Activated B cell treated with CpG ODN at 0.5 μM for 24 hours (primary cell): ENCODE results near the gene MCHR1. TPM values are rescaled to one million over a fixed set of nuclear protein-coding genes. Genes with fewer than 3 reads are reported as not detected.
"Not testable (repeated sequence)": the region's sequence is repeated elsewhere in the genome, so short reads cannot be mapped to it uniquely, and the experiment has no call there.

Experiments used
- ATAC-seq: fragments of 200-7000 bp; cut with Tn5 transposase; one replicate; pipeline ENCODE4 v1.10.0; 2021; ENCODE audit warnings: low read depth, mild to moderate bottlenecking, moderate library complexity
- CTCF ChIA-PET: fragments of 350-600 bp; sonication (Branson Sonifier 250); formaldehyde crosslinking; loops from one replicate; lab custom pipeline; 2021; ENCODE audit warnings: antibody characterized with exemption; lab: Charles Lee
- POLR2A ChIA-PET: fragments of 350-600 bp; sonication (Branson Sonifier 250); formaldehyde crosslinking; loops from one replicate; lab custom pipeline; 2021; ENCODE audit warnings: antibody characterized with exemption; lab: Charles Lee
- DNase-seq: peaks from one replicate; pipeline ENCODE4 v3.0.0; 2022
- H3K27ac Mint-ChIP-seq: one replicate; pipeline ENCODE4 v1.8.0; 2020; ENCODE audit warnings: mixed read lengths
- H3K27me3 Mint-ChIP-seq: one replicate; pipeline ENCODE4 v1.8.0; 2021; ENCODE audit warnings: mixed read lengths
- H3K36me3 Mint-ChIP-seq: one replicate; pipeline ENCODE4 v1.8.0; 2021; ENCODE audit warnings: low read depth, mixed read lengths
- H3K4me1 Mint-ChIP-seq: one replicate; pipeline ENCODE4 v1.8.0; 2021; ENCODE audit warnings: mixed read lengths
- H3K4me3 Mint-ChIP-seq: one replicate; pipeline ENCODE4 v1.8.0; 2020; ENCODE audit warnings: mild to moderate bottlenecking, mixed read lengths
- H3K9me3 Mint-ChIP-seq: one replicate; pipeline ENCODE4 v1.8.0; 2020; ENCODE audit warnings: mixed read lengths
- CTCF ChIP-seq: fragments of 200-600 bp; IDR thresholded peaks from one replicate; pipeline ENCODE4 v1.8.0; 2022; ENCODE audit warnings: antibody characterized with exemption, mild to moderate bottlenecking
- intact Hi-C: fragments of 100-400 bp; cut with micrococcal nuclease; formaldehyde crosslinking; loops from one replicate; pipeline ENCODE4 v1.15.1; 2024
- total RNA-seq: library from RNA; stranded (reverse); gene quantifications from 2 replicates; pipeline ENCODE4 v1.2.3, GENCODE V29; 2022

MCHR1 gene
- total RNA-seq, 1 donor from 2014 or later: not detected

DNA sequence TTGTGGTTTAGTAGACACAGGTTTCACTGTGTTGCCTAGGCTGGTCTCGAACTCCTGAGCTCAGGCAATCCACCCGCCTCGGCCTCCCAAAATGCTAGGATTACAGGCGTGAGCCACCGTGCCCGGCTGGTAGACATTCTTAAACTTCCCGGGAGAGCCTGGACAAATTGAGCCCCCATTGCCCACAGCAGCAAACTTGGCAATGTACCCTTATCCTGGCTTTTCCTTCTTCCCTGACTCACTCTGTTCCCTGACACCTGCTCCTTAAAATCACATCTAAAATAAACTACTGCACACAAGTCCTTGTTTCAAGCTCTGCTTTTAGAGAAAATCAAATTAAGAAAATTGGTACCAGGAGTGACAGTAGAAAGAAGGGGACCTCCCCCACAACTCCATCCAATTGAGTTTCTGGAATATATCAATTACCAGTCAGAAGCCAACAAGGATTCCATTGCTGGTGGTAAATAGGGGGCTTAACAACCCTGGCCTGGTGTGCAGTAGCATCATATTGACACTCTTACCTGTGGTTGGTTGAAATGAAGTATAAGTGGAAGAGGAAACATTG lies 7.4 kb upstream of the MCHR1 start:
- no peak for DNase-seq
- H3K36me3 Mint-ChIP-seq: no peaks in the 10 kb centered on the region
- no peak overlapping the region for H3K27ac Mint-ChIP-seq
- no peak for ATAC-seq
- CTCF ChIA-PET: no interaction called here
- TF ChIP-seq CTCF: no peak
- no peak overlapping the region for H3K4me3 Mint-ChIP-seq
- no peaks in the 10 kb centered on the region for H3K9me3 Mint-ChIP-seq
- POLR2A ChIA-PET: no interaction called here
- no peaks in the 10 kb centered on the region for H3K4me1 Mint-ChIP-seq
- H3K27me3 Mint-ChIP-seq: no peaks in the 10 kb centered on the region
- intact Hi-C loops: no loop called here

GRCh38 chr22:40673017-40673416 lies 6.3 kb upstream of the MCHR1 start:
- H3K27me3 Mint-ChIP-seq: no peaks in the 10 kb centered on the region
- TF ChIP-seq CTCF: no peak
- H3K36me3 Mint-ChIP-seq: no peaks in the 10 kb centered on the region
- ChIA-PET POLR2A (no interaction called here), CTCF (no interaction called here)
- DNase-seq: no peak
- H3K9me3 Mint-ChIP-seq: no peaks in the 10 kb centered on the region
- no peaks in the 10 kb centered on the region for H3K4me1 Mint-ChIP-seq
- intact Hi-C loops: no loop called here
- H3K27ac Mint-ChIP-seq: no peak overlapping the region
- H3K4me3 Mint-ChIP-seq: no peak overlapping the region
- no peak for ATAC-seq

- ChIA-PET CTCF (no interaction called here), POLR2A (no interaction called here)
- no peak overlapping the region for H3K4me3 Mint-ChIP-seq
- no peak for TF ChIP-seq CTCF
- intact Hi-C loops: no loop called here
- DNase-seq (no peak), ATAC-seq (no peak)
- H3K27me3 Mint-ChIP-seq: peaks cover 3% of the 10 kb centered on the region
- no peaks in the 10 kb centered on the region for H3K4me1 Mint-ChIP-seq
- H3K27ac Mint-ChIP-seq: no peak overlapping the region
- H3K36me3 Mint-ChIP-seq: no peaks in the 10 kb centered on the region
- no peaks in the 10 kb centered on the region for H3K9me3 Mint-ChIP-seq
Measured at GRCh38 chr22:40674274-40674673, 5.0 kb upstream of the MCHR1 start.

GRCh38 chr22:40676166-40676565 lies 3.1 kb upstream of the MCHR1 start:
- ATAC-seq, H3K4me1 Mint-ChIP-seq, H3K9me3 Mint-ChIP-seq, CTCF ChIA-PET, DNase-seq, H3K27ac Mint-ChIP-seq, H3K4me3 Mint-ChIP-seq, H3K36me3 Mint-ChIP-seq, intact Hi-C loops: not testable (repeated sequence)
- H3K27me3 Mint-ChIP-seq: peaks cover 19% of the 10 kb centered on the region
- POLR2A ChIA-PET: interaction anchor here (0.7 kb wide), 1 partner anchor 182 kb away, joined by 5 read pairs; no protein-coding TSS in a partner anchor

GRCh38 chr22:40676644-40677043 lies 2.6 kb upstream of the MCHR1 start:
- intact Hi-C loops: no loop called here
- POLR2A ChIA-PET: interaction anchor here (0.7 kb wide), 1 partner anchor 183 kb away, joined by 5 read pairs; no protein-coding TSS in a partner anchor
- DNase-seq (no peak), ATAC-seq (no peak)
- no peak overlapping the region for H3K27ac Mint-ChIP-seq
- CTCF ChIA-PET: no interaction called here
- H3K4me1 Mint-ChIP-seq: no peaks in the 10 kb centered on the region
- H3K36me3 Mint-ChIP-seq: no peaks in the 10 kb centered on the region
- no peaks in the 10 kb centered on the region for H3K9me3 Mint-ChIP-seq
- H3K4me3 Mint-ChIP-seq: no peak overlapping the region
- H3K27me3 Mint-ChIP-seq: peaks cover 19% of the 10 kb centered on the region
- TF ChIP-seq CTCF: no peak
